Activated naive CD8-positive, alpha-beta T cell treated with anti-CD3 and anti-CD28 coated beads, Interleukin-2, amount 10 ng/mL, durations not matched to agents 7 days and 5 days (primary cell): ENCODE measurements around the gene GFRA1. TPM values are rescaled to one million over a fixed set of nuclear protein-coding genes. Genes with fewer than 3 reads are reported as not detected.
"Not testable (repeated sequence)": the region's sequence is repeated elsewhere in the genome, so short reads cannot be mapped to it uniquely, and the experiment has no call there.

Source experiments
- ATAC-seq: fragments of 150-1000 bp; cut with Tn5 transposase; one replicate; pipeline ENCODE4 v1.10.0; 2021; ENCODE audit warnings: low read depth, moderate library complexity
- POLR2A ChIA-PET: fragments of 350-600 bp; sonication (Branson Sonifier 250); formaldehyde crosslinking; loops from one replicate; lab custom pipeline; 2021; ENCODE audit warnings: antibody characterized with exemption; lab: Charles Lee
- DNase-seq: peaks from one replicate; pipeline ENCODE4 v3.0.0; 2021
- H3K27ac Mint-ChIP-seq: one replicate; pipeline ENCODE4 v1.8.0; 2022; ENCODE audit warnings: mild to moderate bottlenecking, mixed read lengths
- H3K27me3 Mint-ChIP-seq: one replicate; pipeline ENCODE4 v1.8.0; 2022; ENCODE audit warnings: mild to moderate bottlenecking, moderate library complexity, mixed read lengths
- H3K36me3 Mint-ChIP-seq: one replicate; pipeline ENCODE4 v1.8.0; 2021; ENCODE audit warnings: mild to moderate bottlenecking, mixed read lengths
- H3K4me1 Mint-ChIP-seq: one replicate; pipeline ENCODE4 v1.8.0; 2021; ENCODE audit warnings: mixed read lengths
- H3K4me3 Mint-ChIP-seq: one replicate; pipeline ENCODE4 v1.8.0; 2022; ENCODE audit warnings: mild to moderate bottlenecking, moderate library complexity, mixed read lengths
- H3K9me3 Mint-ChIP-seq: one replicate; pipeline ENCODE4 v1.8.0; 2021; ENCODE audit warnings: mixed read lengths
- total RNA-seq, 2 experiments: library from RNA; stranded (reverse); gene quantifications; one replicate each; pipeline ENCODE4 v1.2.3, GENCODE V29; 2021

GFRA1 gene
- total RNA-seq, 2 experiments from 2014 or later = not detected

- no peaks in the 10 kb centered on the region for H3K4me1 Mint-ChIP-seq
- H3K27me3 Mint-ChIP-seq = no peaks in the 10 kb centered on the region
- no peak overlapping the region for H3K27ac Mint-ChIP-seq
- ATAC-seq = no peak
- H3K4me3 Mint-ChIP-seq = no peak overlapping the region
- H3K36me3 Mint-ChIP-seq = no peaks in the 10 kb centered on the region
- POLR2A ChIA-PET = no interaction called here
- H3K9me3 Mint-ChIP-seq = peaks cover 2% of the 10 kb centered on the region
- no peak for DNase-seq
Observed at GRCh38 chr10:116190883-116191282, 82.1 kb downstream of the GFRA1 start.

DNA sequence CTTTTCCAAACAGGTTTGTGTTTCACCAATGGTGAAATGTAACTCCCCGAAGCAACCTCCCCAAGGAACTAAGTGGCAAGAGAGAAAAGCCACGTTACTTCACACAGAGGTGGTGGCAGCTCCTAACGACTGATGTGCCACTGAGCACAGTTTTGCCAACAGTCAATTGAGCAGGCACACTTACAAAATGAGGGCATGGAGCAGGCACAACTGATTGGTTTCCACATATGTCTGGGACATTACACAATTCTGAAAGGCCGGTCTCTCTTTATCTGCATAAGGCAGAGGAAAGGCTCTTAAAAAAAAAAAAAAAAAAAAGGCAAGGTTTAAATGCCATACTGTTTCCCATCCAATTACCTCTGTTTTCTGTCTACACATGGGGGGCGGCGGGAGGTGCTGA is 86.7 kb downstream of the GFRA1 start:
- no peaks in the 10 kb centered on the region for H3K36me3 Mint-ChIP-seq
- ATAC-seq (no peak), DNase-seq (no peak)
- no peak overlapping the region for H3K4me3 Mint-ChIP-seq
- H3K27ac Mint-ChIP-seq = no peak overlapping the region
- no peaks in the 10 kb centered on the region for H3K27me3 Mint-ChIP-seq
- POLR2A ChIA-PET = no interaction called here
- no peaks in the 10 kb centered on the region for H3K4me1 Mint-ChIP-seq
- H3K9me3 Mint-ChIP-seq = no peaks in the 10 kb centered on the region

- Mint-ChIP-seq H3K36me3 (no peaks in the 10 kb centered on the region), H3K9me3 (no peaks in the 10 kb centered on the region), H3K4me3 (no peak overlapping the region), H3K27me3 (no peaks in the 10 kb centered on the region), H3K4me1 (no peaks in the 10 kb centered on the region), H3K27ac (no peak overlapping the region)
- DNase-seq (no peak), ATAC-seq (no peak)
- POLR2A ChIA-PET = no interaction called here
Observed at GRCh38 chr10:116185199-116185867, 87.7 kb downstream of the GFRA1 start.

GRCh38 chr10:116184512-116184794 is 88.6 kb downstream of the GFRA1 start:
- Mint-ChIP-seq H3K27ac (no peak overlapping the region), H3K9me3 (no peaks in the 10 kb centered on the region), H3K36me3 (no peaks in the 10 kb centered on the region), H3K27me3 (no peaks in the 10 kb centered on the region), H3K4me3 (no peak overlapping the region), H3K4me1 (no peaks in the 10 kb centered on the region)
- ATAC-seq (no peak), DNase-seq (no peak)
- POLR2A ChIA-PET = no interaction called here

- Mint-ChIP-seq H3K27me3 (no peaks in the 10 kb centered on the region), H3K4me3 (no peak overlapping the region), H3K9me3 (no peaks in the 10 kb centered on the region), H3K4me1 (no peaks in the 10 kb centered on the region), H3K36me3 (no peaks in the 10 kb centered on the region), H3K27ac (no peak overlapping the region)
- DNase-seq (no peak), ATAC-seq (no peak)
- POLR2A ChIA-PET = no interaction called here
Observed at GRCh38 chr10:116183733-116184511, 89.1 kb downstream of the GFRA1 start.

DNA sequence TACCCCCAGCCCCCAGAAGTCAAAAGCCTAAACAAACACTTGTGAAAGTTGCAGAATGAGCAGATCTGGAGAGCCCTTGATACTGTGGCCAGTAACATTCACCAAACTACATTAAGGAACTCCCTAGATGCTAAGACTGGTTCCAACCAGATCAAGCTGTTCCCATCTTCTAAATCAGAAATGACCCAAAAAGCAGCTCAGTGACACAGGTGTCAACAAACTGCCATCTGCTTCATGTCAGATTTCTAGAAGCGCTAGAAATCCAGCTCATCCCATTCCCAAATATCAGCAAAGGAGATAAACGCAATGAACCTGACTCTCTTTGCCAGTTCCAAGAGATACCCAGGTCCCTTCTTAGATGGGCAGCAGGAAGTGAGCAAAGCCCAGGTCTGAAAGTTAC is 90.6 kb downstream of the GFRA1 start:
- no peak for ATAC-seq
- no peaks in the 10 kb centered on the region for H3K4me1 Mint-ChIP-seq
- H3K36me3 Mint-ChIP-seq = no peaks in the 10 kb centered on the region
- no peak overlapping the region for H3K27ac Mint-ChIP-seq
- no peaks in the 10 kb centered on the region for H3K27me3 Mint-ChIP-seq
- POLR2A ChIA-PET = no interaction called here
- H3K9me3 Mint-ChIP-seq = no peaks in the 10 kb centered on the region
- DNase-seq = no peak
- H3K4me3 Mint-ChIP-seq = no peak overlapping the region

DNA sequence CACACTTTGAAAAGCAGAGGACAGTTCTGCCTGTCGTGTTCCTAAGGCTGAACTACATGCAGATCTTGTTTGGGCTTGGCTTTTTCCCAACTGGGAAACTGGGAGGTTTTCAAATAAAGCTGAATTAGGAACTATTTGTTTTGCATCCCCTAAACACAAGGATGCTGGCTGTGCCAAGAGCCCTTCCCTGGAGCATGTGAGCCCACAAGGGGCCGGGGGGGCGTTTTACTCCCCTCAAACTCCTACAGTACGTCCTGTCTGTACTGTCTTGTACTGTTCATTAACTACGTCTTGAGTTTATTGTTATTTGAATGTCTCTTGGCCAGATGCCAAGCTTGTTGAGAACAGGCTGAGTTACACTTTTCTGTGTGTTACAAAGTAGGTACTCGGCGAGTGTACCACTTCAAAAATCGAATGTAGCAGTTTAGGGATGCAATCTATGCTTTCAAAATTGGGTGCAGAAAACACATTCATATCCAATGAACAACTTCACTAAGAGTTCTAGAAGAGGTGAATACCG is 94.9 kb downstream of the GFRA1 start:
- POLR2A ChIA-PET = no interaction called here
- no peaks in the 10 kb centered on the region for H3K4me1 Mint-ChIP-seq
- no peaks in the 10 kb centered on the region for H3K9me3 Mint-ChIP-seq

DNA sequence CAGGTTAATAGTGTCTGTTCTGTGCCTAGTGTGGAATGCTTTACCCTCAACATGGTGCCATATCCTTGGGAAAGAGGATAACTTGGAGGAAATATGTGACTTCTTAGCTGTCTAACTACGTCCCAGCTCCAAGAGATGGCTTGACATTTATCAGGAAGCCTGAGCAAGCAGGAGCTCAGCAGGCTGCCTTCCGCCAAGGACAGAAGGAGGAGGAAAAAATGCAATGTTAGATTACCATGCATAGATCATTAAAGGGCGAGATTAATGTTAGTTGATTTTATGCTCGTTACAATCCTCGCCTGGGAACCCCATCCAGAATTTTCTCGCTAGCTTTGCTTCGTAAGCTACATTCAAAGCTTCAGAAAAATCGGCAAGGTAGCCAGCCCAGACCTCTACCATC is 97.8 kb downstream of the GFRA1 start:
- ATAC-seq (no peak), DNase-seq (no peak)
- H3K27me3 Mint-ChIP-seq = no peaks in the 10 kb centered on the region
- H3K27ac Mint-ChIP-seq = no peak overlapping the region
- H3K4me1 Mint-ChIP-seq = no peaks in the 10 kb centered on the region
- peaks cover 1% of the 10 kb centered on the region for H3K9me3 Mint-ChIP-seq
- no peaks in the 10 kb centered on the region for H3K36me3 Mint-ChIP-seq
- H3K4me3 Mint-ChIP-seq = no peak overlapping the region
- POLR2A ChIA-PET = no interaction called here

More for the DNA sequence above, 94.9 kb downstream of the GFRA1 start:
- Mint-ChIP-seq H3K27ac (no peak overlapping the region), H3K36me3 (no peaks in the 10 kb centered on the region), H3K27me3 (no peaks in the 10 kb centered on the region), H3K4me3 (no peak overlapping the region)
- DNase-seq (no peak), ATAC-seq (no peak)

DNA sequence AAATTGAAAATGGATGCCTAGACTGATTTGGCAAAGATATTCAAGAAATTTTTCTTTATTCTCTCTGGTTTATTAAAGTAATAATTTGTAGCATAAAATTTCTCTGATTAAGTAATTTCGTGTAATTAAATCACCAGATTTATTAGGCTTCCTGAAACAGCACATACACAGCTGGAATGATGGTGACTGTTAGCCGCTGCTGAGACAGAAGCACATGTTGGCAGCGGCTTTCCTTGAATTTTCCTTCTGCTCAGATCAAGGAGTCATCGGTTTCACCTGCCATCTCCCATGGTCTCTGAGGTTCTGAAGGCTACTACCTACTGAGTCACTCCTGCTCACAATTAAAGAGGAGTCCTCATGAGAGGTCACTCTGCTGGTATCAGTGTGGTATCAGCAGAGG is 101.5 kb downstream of the GFRA1 start:
- H3K9me3 Mint-ChIP-seq = peaks cover 2% of the 10 kb centered on the region
- H3K36me3 Mint-ChIP-seq = no peaks in the 10 kb centered on the region
- H3K4me3 Mint-ChIP-seq = no peak overlapping the region
- POLR2A ChIA-PET = no interaction called here
- no peaks in the 10 kb centered on the region for H3K27me3 Mint-ChIP-seq
- H3K27ac Mint-ChIP-seq = no peak overlapping the region
- DNase-seq (no peak), ATAC-seq (no peak)
- no peaks in the 10 kb centered on the region for H3K4me1 Mint-ChIP-seq

DNA sequence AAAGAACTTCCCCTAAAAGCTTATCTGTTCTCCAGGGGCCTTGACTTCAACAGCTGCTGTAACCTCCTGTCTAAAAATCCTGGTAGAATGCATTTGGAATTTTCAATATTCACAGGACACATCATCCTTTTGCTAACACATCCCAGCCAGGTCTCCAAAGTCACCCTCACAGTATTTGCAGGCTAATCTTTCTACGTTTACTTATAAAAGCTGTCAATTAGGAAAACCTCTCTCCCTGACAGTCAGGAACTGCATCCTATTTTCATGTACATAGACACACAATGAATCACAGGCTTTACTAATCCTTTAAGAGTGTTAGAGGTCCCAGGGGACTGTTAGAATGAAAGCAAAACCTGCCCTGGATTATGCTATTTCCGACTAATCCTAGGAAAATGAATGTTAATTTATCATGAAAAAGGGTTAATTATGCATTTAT is 102.2 kb downstream of the GFRA1 start:
- DNase-seq = no peak
- POLR2A ChIA-PET = no interaction called here
- Mint-ChIP-seq H3K9me3 (peaks cover 2% of the 10 kb centered on the region), H3K4me3 (no peak overlapping the region), H3K27ac (no peak overlapping the region), H3K36me3 (no peaks in the 10 kb centered on the region), H3K4me1 (no peaks in the 10 kb centered on the region), H3K27me3 (no peaks in the 10 kb centered on the region)
- no peak for ATAC-seq

DNA sequence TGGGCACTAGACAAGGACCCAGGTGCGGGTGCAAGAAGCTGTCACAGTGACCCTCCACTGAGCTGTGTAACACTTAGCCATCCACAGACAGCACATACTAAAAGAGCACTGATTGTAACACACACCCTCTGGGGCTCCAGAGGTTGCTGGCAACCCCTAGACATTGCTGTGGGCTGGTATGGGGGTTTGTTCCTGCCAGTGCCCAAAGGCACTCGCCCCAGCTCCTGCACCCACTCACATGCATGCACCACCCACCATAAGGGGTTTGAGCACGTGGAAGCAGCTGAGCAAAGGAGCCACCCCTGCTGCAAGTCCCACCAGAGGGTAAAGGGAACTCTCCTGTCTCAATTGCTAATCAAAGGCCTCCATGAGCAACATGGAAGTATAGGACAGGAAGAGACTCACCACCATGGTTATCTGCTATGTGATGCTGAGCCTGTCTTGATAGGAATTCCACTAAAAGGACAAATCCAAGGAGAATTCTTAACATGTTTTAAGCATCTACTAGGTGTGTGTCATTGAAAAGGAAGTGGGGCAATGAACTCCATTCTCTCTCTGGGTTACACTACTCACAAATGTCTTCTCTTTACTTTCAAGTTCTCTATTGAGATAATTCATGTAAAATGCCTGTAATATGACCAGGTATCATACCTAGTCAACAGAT is 103.1 kb downstream of the GFRA1 start:
- ATAC-seq (no peak), DNase-seq (no peak)
- Mint-ChIP-seq H3K27me3 (no peaks in the 10 kb centered on the region), H3K9me3 (peaks cover 2% of the 10 kb centered on the region), H3K4me1 (no peaks in the 10 kb centered on the region), H3K36me3 (no peaks in the 10 kb centered on the region), H3K27ac (no peak overlapping the region), H3K4me3 (no peak overlapping the region)
- POLR2A ChIA-PET = no interaction called here

GRCh38 chr10:116168745-116169144 is 104.3 kb downstream of the GFRA1 start:
- no peak overlapping the region for H3K4me3 Mint-ChIP-seq
- no peaks in the 10 kb centered on the region for H3K4me1 Mint-ChIP-seq
- no peaks in the 10 kb centered on the region for H3K36me3 Mint-ChIP-seq
- no peak overlapping the region for H3K27ac Mint-ChIP-seq
- POLR2A ChIA-PET = no interaction called here
- peaks cover 2% of the 10 kb centered on the region for H3K9me3 Mint-ChIP-seq
- ATAC-seq (no peak), DNase-seq (no peak)
- H3K27me3 Mint-ChIP-seq = no peaks in the 10 kb centered on the region

- ATAC-seq = no peak
- Mint-ChIP-seq H3K9me3 (peaks cover 2% of the 10 kb centered on the region), H3K36me3 (no peaks in the 10 kb centered on the region), H3K4me3 (no peak overlapping the region), H3K27me3 (no peaks in the 10 kb centered on the region), H3K27ac (no peak overlapping the region), H3K4me1 (no peaks in the 10 kb centered on the region)
- POLR2A ChIA-PET = no interaction called here
- no peak for DNase-seq
Observed at GRCh38 chr10:116168329-116168728, 104.7 kb downstream of the GFRA1 start.

DNA sequence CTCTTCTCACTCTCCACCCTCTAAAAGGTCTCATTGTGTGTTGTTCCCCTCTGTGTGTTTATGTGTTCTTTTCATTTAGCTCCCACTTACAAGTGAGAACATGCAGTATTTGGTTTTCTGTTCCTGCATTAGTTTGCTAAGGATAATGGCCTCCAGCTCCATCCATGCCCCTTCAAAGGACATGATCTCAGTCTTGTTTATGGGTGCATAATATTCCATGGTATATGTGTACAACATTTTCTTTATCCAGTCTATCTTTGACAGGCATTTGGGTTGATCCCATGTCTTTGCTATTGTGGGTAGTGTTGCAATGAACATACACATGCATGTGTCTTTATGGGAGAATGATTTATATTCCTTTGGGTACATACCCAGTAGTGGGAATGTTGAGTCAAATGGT is 107.1 kb downstream of the GFRA1 start:
- H3K36me3 Mint-ChIP-seq, H3K4me3 Mint-ChIP-seq, DNase-seq, H3K9me3 Mint-ChIP-seq, H3K27me3 Mint-ChIP-seq, H3K27ac Mint-ChIP-seq, H3K4me1 Mint-ChIP-seq, ATAC-seq, POLR2A ChIA-PET: not testable (repeated sequence)
